IPS DF 6.9 (cell line): ENCODE results near the gene ABHD6.
A peak's percentile ranks its signal among the peaks of the same experiment; 100 is the strongest.

Source experiments
- DNase-seq: peaks from one replicate; pipeline ENCODE4 v3.0.0-alpha.2; 2013; ENCODE audit warnings: low read depth, low spot score
- H3K27ac ChIP-seq: one replicate; pipeline ENCODE4 v1.5.1; 2013; ENCODE audit warnings: low read length, control low read depth
- H3K27me3 ChIP-seq: 2 replicates; pipeline ENCODE4 v1.6.1; 2013; ENCODE audit warnings: mild to moderate bottlenecking, low read length; ENCODE audit not compliant: control insufficient read depth, insufficient read depth
- H3K36me3 ChIP-seq: 2 replicates; pipeline ENCODE4 v1.6.1; 2013; ENCODE audit warnings: low read length; ENCODE audit not compliant: control insufficient read depth, insufficient read depth
- H3K4me1 ChIP-seq: 2 replicates; pipeline ENCODE4 v1.6.1; 2013; ENCODE audit warnings: low read length; ENCODE audit not compliant: control insufficient read depth, insufficient read depth
- H3K4me3 ChIP-seq: 2 replicates; pipeline ENCODE4 v1.5.1; 2013; ENCODE audit warnings: mild to moderate bottlenecking, low read length
- H3K9me3 ChIP-seq: 2 replicates; pipeline ENCODE4 v1.6.1; 2013; ENCODE audit warnings: low read length, inconsistent platforms; ENCODE audit not compliant: control insufficient read depth, insufficient read depth
- WGBS: extraction: QIAGEN DNeasy Blood & Tissue Kit; methylation state at CpG from one replicate; pipeline ENCODE4 v1.1.7; 2013; ENCODE audit warnings: mixed read lengths, missing lambda C conversion rate; ENCODE audit not compliant: insufficient read length, insufficient coverage; 5-methylcytosine and 5-hydroxymethylcytosine counted together

The ABHD6 gene

GRCh38 chr3:58296269-58296668 lies 58.7 kb downstream of the ABHD6 start:
- H3K36me3 ChIP-seq, result no peaks in the 10 kb centered on the region
- H3K4me1 ChIP-seq, result peaks cover 2% of the 10 kb centered on the region
- WGBS, result no CpG with 5 or more reads among the region's 5 CpGs
- no peak overlapping the region for H3K4me3 ChIP-seq
- DNase-seq, result no peak
- H3K27me3 ChIP-seq, result no peaks in the 10 kb centered on the region
- no peaks in the 10 kb centered on the region for H3K9me3 ChIP-seq
- H3K27ac ChIP-seq, result no peak overlapping the region

GRCh38 chr3:58296843-58297242 lies 59.3 kb downstream of the ABHD6 start:
- Histone ChIP-seq H3K4me3 (no peak overlapping the region), H3K27me3 (no peaks in the 10 kb centered on the region), H3K36me3 (no peaks in the 10 kb centered on the region), H3K9me3 (no peaks in the 10 kb centered on the region), H3K27ac (no peak overlapping the region), H3K4me1 (peaks cover 2% of the 10 kb centered on the region)
- DNase-seq, result no peak
- no CpG with 5 or more reads among the region's 6 CpGs for WGBS

GRCh38 chr3:58298190-58298589 lies 60.6 kb downstream of the ABHD6 start:
- Histone ChIP-seq H3K36me3 (no peaks in the 10 kb centered on the region), H3K4me1 (peaks cover 2% of the 10 kb centered on the region), H3K27ac (no peak overlapping the region), H3K4me3 (no peak overlapping the region), H3K9me3 (no peaks in the 10 kb centered on the region), H3K27me3 (no peaks in the 10 kb centered on the region)
- no CpG with 5 or more reads among the region's 3 CpGs for WGBS
- no peak for DNase-seq

DNA sequence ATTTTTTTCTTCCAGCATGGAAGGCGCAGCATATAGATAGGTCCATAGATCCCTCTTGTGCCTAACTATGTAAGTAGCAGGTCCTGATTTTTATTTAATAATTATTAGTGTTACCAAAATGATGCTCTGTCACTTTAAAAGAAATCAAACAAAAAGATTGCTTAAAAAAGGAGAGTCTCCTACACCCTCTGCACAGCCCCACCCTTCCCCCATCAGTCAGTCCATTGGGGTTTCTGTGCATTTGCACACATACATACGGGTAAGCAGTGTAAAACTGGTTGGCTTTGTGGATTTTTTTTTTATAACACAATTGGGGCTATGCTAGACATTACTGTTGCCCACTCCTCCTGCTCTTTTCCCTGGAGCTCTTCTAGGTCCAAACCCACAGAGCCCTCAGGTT lies 61.5 kb downstream of the ABHD6 start:
- Histone ChIP-seq H3K4me1 (peaks cover 2% of the 10 kb centered on the region), H3K4me3 (no peak overlapping the region), H3K36me3 (no peaks in the 10 kb centered on the region), H3K27ac (no peak overlapping the region), H3K9me3 (no peaks in the 10 kb centered on the region), H3K27me3 (no peaks in the 10 kb centered on the region)
- no peak for DNase-seq
- WGBS, result no CpG with 5 or more reads among the region's 2 CpGs

GRCh38 chr3:58299839-58300516 lies 62.4 kb downstream of the ABHD6 start:
- no peak overlapping the region for H3K27ac ChIP-seq
- peaks cover 2% of the 10 kb centered on the region for H3K4me1 ChIP-seq
- H3K9me3 ChIP-seq, result no peaks in the 10 kb centered on the region
- no peak overlapping the region for H3K4me3 ChIP-seq
- DNase-seq, result no peak
- no peaks in the 10 kb centered on the region for H3K36me3 ChIP-seq
- no peaks in the 10 kb centered on the region for H3K27me3 ChIP-seq
- WGBS, result no CpG with 5 or more reads among the region's 8 CpGs

DNA sequence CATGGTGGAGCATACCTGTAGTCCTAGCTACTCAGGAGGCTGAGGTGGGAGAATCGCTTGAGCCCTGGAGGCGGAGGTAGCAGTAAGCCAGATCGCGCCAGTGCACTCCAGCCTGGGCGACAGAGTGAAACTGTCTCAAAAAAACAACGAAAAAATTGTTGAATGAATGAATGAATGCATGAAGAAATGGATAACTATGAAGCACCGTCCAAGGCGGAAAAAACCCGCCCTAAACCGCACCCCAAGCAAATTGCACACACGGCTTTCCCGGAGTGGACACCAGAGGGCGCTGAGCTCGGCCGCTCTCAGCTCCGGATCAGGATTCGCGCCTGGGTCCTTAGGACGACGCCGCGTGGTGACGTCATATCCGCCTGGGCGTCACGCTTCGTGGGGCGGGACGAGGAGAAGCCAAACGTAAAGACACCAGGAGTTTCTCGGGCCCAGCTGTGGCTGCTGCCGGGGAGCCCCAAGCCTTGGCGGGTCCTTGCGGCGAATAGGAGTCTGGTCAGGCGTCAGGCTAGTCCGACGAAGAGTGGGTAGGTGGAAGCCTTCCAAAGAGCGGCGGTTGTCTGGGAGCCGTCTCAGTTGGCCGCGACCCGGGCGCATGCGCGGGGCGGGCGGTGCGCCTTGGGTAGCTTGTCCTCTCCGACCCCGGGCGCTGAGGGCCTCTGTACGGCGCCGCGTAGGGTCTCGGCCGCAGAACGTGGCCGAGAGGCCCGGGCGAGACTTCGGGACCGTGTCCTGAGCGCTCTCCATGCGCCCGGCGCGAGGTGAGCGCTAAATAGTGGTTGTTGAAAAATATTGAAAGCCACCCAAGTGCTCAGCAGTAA lies 68.5 kb downstream of the ABHD6 start, which contains the start of the genes HTD2 and RPP14:
TSS of gene HTD2 (plus strand) at position 639 of the 830 bp plus-strand sequence. CDS start 11,094 bp downstream, outside the sequence.
TSS of gene RPP14 (plus strand) at position 364 of the 830 bp plus-strand sequence. CDS start 4,085 bp downstream, outside the sequence.
- H3K4me1 ChIP-seq, result no peaks in the 10 kb centered on the region
- peak within 1 kb of the TSS; percentile 73 for H3K4me3 ChIP-seq
- peak; percentile 99 for DNase-seq
- no peaks in the 10 kb centered on the region for H3K9me3 ChIP-seq
- no peaks in the 10 kb centered on the region; the same call in 1 of the 2 replicates for H3K36me3 ChIP-seq
- WGBS, result no CpG with 5 or more reads among the region's 71 CpGs
- H3K27me3 ChIP-seq, result no peaks in the 10 kb centered on the region
- no peak within 1 kb of the TSS for H3K27ac ChIP-seq

DNA sequence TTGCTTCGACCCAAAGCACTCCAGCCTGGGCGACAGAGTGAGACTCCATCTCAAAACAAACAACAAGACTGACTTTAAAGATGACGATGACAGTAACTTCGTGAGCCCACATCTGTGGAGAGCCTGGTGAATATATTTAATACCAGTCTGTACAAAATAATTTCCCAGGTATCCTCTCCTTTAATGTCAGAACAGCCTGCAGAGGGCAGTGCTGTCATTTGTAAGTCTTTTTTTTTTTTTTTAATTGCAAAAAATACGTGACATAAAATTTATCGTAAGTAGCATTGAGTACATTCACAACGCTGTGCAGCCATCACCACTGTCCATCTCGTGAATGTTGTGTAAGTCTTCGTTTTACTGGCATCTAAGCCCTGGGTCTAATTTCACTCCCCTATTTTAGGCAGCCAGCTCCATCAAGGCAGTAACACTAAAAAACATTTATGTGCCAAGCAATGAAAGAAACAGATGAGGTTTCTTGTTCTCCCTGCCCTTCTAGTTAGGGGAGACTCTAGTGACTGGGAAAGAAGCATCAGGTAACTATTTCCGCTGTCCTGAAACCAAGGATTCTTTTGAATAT lies 70.1 kb downstream of the ABHD6 start:
- no peak for DNase-seq
- Histone ChIP-seq H3K27me3 (no peaks in the 10 kb centered on the region), H3K36me3 (peaks cover 6% of the 10 kb centered on the region; the same call in 1 of the 2 replicates), H3K9me3 (no peaks in the 10 kb centered on the region), H3K4me3 (no peak overlapping the region), H3K27ac (no peak overlapping the region), H3K4me1 (no peaks in the 10 kb centered on the region)
- no CpG with 5 or more reads among the region's 10 CpGs for WGBS

DNA sequence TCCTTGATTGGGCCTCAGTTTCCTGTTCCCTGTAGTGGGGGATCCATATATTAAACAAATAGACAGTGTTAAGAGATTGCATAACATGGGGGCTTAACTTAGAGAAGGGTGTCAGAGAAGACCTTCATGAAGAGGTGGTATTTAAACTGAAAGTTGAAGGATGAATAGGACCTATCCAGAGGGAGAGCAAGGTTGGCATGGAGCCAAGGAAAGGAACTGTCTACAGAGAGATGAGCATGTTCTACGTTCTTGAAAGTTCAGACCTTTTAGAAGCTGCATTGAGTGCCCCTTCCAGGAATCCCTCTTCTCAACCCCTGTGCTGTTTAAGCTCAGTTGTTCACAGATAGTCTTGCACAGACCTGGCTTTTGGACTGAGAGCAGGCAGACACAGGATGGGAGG lies 71.1 kb downstream of the ABHD6 start:
- WGBS, result no CpG with 5 or more reads among the region's 1 CpG
- no peaks in the 10 kb centered on the region for H3K9me3 ChIP-seq
- peaks cover 10% of the 10 kb centered on the region; the same call in 1 of the 2 replicates for H3K36me3 ChIP-seq
- no peak overlapping the region for H3K27ac ChIP-seq
- H3K4me1 ChIP-seq, result no peaks in the 10 kb centered on the region
- no peaks in the 10 kb centered on the region for H3K27me3 ChIP-seq
- no peak overlapping the region for H3K4me3 ChIP-seq
- no peak for DNase-seq

DNA sequence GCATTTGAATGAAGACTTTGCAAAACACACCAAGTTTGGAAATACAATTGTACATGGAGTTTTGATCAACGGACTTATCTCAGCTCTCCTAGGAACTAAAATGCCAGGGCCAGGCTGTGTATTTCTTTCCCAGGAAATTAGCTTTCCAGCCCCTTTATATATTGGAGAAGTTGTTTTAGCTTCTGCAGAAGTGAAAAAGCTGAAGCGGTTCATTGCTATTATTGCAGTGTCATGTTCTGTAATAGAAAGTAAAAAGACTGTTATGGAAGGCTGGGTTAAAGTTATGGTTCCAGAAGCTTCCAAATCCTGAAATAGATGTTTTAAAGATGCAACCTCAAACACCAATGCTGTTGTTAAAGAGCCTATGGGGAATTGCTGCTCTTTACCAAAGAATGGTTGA lies 80.2 kb downstream of the ABHD6 start:
- H3K27ac ChIP-seq, result no peak overlapping the region
- no peak for DNase-seq
- peaks cover 10% of the 10 kb centered on the region; the same call in 1 of the 2 replicates for H3K36me3 ChIP-seq
- no peaks in the 10 kb centered on the region for H3K27me3 ChIP-seq
- WGBS, result no CpG with 5 or more reads among the region's 2 CpGs
- H3K4me3 ChIP-seq, result no peak overlapping the region
- H3K9me3 ChIP-seq, result no peaks in the 10 kb centered on the region
- peaks cover 4% of the 10 kb centered on the region; the same call in 1 of the 2 replicates for H3K4me1 ChIP-seq

- H3K4me3 ChIP-seq, result no peak overlapping the region
- no peak overlapping the region for H3K27ac ChIP-seq
- H3K27me3 ChIP-seq, result no peaks in the 10 kb centered on the region
- no CpG with 5 or more reads among the region's 7 CpGs for WGBS
- no peaks in the 10 kb centered on the region; the same call in 1 of the 2 replicates for H3K36me3 ChIP-seq
- peak; percentile 55 for DNase-seq
- H3K4me1 ChIP-seq, result peaks cover 4% of the 10 kb centered on the region; the same call in 1 of the 2 replicates
- no peaks in the 10 kb centered on the region for H3K9me3 ChIP-seq
Measured at GRCh38 chr3:58321791-58322190, 84.2 kb downstream of the ABHD6 start.
